Colon (tissue), 2 donors: Measurements from ENCODE around the gene PLEK2.
"Not testable (repeated sequence)": the region's sequence is repeated elsewhere in the genome, so short reads cannot be mapped to it uniquely, and the experiment has no call there.

ENCODE experiments used
- FAIRE-seq: peaks from 2 replicates; lab custom pipeline; 2012; peaks lifted over from hg19 to GRCh38; lab: Jason Lieb, UNC
- donor health status: control.
- donor health status: control.

PLEK2 gene, protein sequence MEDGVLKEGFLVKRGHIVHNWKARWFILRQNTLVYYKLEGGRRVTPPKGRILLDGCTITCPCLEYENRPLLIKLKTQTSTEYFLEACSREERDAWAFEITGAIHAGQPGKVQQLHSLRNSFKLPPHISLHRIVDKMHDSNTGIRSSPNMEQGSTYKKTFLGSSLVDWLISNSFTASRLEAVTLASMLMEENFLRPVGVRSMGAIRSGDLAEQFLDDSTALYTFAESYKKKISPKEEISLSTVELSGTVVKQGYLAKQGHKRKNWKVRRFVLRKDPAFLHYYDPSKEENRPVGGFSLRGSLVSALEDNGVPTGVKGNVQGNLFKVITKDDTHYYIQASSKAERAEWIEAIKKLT

DNA sequence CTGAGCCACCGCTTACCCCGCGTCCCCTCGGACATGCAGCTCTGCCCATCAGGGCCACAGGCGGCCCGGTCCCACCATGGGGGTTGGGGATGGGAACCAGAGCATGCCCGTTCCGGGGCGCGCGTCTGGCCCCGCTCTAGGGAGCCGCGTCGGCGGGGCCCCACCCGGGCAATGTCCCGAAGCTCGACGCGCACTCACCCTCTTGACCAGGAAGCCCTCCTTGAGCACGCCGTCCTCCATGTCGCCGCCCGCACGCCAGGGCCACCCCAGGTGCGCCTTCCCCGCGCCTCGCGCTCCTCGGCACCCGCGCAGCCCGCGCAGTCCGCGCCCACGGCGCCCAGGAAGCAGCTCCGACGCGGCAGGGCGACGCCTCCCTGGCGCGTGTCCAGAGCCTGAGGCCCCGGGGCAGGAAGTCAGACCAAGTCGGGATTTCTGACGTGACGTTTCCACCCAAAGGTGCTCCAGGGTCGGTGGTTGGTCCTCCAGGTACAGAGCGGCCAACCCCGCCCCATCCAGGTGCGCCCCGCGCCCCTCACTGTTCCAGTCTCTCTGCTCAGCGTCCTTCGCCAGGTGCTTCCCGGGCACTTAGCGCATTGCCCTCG is at the start of gene PLEK2:
TSS of gene PLEK2 (minus strand) at position 346 of the 602 bp plus-strand sequence. CDS start at position 240, 106 bp downstream.
- FAIRE-seq, result no peak

- no peak for FAIRE-seq
These were observed 49.5 kb upstream of the PLEK2 start for GRCh38 chr14:67461341-67461985.

GRCh38 chr14:67459336-67459735 is 47.4 kb upstream of the PLEK2 start:
- FAIRE-seq, result no peak

DNA sequence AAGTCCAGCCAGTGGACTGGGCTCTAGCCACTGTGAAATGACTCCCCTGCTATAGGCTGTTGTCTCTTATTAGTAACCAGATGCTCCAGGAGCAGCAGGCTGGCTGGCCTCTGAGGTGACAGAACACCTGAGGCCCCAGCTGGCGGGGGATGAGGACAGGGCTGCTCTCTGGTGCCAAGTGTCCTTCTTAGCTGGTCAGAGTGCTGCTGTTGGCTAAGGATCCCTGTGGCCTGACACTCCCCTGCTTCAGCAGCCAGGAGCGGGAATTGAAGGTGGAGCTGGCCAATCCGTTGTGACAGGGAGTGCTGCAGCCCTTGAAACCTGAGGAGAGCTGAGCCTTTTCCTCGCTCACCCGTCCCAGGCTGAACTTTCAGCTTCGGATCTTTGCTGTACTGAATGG is 45.8 kb upstream of the PLEK2 start:
- no peak for FAIRE-seq

DNA sequence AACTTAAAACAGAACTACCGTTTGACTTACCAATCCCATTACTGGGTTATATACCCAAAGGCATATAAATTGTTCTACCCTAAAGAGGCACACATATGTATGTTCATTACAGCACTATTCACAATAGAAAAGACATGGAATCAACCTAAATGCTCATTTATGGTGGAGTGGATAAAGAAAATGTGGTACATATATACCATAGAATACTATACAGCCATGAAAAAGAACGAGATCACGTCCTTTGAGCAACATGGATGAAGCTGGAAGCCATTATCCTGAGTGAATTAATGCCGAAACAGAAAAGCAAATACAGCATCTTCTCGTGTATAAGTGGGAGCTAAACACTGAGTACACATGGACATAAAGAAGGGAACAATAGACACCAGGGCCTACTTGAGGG is 44.8 kb upstream of the PLEK2 start:
- no peak for FAIRE-seq

GRCh38 chr14:67453575-67454300 is 41.8 kb upstream of the PLEK2 start:
- no peak for FAIRE-seq

GRCh38 chr14:67451667-67452066 is 39.7 kb upstream of the PLEK2 start:
- FAIRE-seq, result not testable (repeated sequence)

DNA sequence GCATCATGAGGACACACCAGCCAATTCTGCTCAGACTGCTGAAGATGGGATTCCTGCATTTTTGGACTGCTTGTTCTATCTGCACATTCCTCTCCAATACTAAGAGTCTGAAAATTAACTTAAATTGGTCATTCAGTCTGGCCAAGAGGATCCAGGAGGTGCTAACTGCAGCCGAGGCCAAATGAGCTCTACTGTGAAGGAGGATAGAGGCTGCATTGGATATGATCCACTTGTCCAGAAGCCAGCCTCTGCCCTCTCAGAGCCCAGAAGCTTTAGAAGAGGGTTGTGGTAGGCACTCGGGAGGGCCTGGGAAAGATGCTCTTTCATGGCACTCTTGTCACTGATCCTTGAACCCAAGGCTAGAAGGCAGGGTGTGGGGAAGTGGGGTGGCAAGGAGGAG is 37.1 kb upstream of the PLEK2 start:
- FAIRE-seq, result no peak

DNA sequence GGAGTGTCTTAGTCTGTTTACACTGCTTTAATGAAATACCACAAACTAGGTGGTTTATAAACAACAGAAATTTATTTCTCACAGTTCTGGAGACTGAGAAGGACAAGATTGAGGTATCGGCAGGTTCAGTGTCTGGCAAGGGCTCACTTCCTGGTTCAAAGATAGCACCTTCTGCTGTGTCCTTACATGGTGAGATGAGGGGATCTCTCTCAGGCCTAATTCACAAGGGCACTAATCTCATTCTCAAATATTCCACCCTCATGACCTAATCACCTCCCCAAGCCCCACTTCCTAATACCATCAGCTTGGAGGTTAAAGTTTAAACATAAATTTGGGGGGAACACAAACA is 35.0 kb upstream of the PLEK2 start:
- no peak for FAIRE-seq

- no peak for FAIRE-seq
These were observed 34.5 kb upstream of the PLEK2 start for GRCh38 chr14:67446371-67447032.

- no peak for FAIRE-seq
These were observed 32.4 kb upstream of the PLEK2 start for GRCh38 chr14:67444395-67444794.

DNA sequence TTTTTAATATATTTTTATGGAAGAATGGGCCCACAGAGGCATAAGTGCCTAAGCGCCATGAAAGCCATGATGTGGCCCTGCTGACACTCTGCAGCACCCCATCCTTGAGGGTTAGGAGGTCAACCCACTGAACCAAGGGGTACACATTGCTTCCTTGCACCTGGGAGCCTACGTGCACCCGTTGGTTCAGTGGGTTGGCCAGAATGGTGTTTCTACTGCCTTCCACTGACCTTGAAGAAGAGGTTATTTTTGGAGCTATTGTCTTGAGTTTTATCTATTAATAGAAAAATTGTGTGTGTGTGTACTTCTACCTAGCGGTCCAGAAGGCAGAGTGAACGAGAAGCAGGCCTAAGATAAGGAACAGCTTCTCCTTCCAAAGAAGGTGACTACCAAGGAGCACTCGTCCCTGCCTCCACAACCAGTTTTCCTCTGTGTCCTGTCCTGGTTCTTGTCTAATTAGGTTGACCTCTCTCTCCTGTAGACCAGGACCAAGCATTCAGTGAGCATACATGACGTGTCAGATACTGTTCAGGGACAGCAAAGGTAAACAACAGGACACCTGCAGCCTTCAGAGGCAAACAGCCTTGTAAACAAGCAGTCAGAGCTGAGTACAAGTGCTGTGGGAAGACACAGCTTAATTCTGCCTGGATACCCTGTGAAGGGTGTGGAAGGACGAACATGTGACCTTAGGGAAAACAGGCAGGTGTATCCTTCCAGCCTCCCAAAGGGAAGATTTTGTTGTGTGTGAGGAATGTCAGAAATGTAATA is 30.4 kb upstream of the PLEK2 start:
- no peak for FAIRE-seq

- no peak for FAIRE-seq
These were observed 29.7 kb upstream of the PLEK2 start for GRCh38 chr14:67441672-67442071.

- no peak for FAIRE-seq
These were observed 29.3 kb upstream of the PLEK2 start for GRCh38 chr14:67441256-67441655.

- no peak for FAIRE-seq
These were observed 28.5 kb upstream of the PLEK2 start for GRCh38 chr14:67440513-67440912.

GRCh38 chr14:67438969-67439368 is 27.0 kb upstream of the PLEK2 start:
- FAIRE-seq, result no peak

DNA sequence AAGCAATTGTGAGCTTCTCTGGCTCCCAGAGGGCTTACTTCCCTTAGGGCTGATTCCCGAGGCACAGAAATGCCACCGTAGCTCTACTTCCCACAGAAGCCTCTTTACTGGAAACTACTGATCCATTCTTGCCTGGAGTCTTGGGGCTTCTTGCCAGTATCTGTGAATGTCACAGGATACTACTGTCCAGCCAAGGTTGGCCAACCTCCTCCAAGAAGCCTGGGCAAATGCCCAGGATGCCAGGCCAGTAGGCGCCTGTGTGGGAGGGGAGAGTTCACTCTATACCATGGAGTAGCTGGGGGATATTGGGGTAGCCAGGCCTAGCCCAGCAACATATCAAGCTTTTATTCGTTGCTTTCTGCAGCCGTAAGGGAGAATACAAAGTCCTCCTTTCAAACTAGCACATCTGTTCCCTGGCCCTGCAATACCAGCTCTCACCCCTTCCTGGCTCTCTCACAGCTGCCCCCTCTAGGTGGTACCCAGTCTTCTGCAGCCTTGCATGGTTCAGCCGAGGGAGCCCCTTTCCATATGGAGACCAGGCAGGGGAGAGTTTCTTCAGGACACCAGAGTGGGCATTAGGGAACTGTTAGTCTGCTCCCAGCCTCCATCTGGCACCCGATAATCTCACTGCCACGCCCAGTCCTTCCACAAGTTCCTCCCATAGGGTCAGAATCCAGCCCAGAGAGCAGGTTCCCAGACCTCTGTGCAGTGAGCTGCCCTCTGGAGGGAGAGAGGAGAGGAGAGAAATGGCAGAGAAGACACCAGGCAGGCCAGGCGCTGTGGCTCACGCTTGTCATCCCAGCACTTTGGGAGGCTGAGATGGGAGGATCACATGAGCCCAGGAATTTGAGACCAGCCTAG is 24.3 kb upstream of the PLEK2 start:
- no peak for FAIRE-seq

GRCh38 chr14:67435603-67436002 is 23.6 kb upstream of the PLEK2 start:
- no peak for FAIRE-seq

GRCh38 chr14:67432050-67432564 is 20.1 kb upstream of the PLEK2 start:
- no peak for FAIRE-seq

- no peak for FAIRE-seq
These were observed 17.7 kb upstream of the PLEK2 start for GRCh38 chr14:67429510-67430205.
